AG08396 (cell line): ENCODE data around the gene GNB5.

Experiments used
- DNase-seq: peaks from one replicate; pipeline ENCODE4 v3.0.0; 2012; ENCODE audit warnings: low spot score, mixed read lengths

Gene GNB5

GRCh38 chr15:52140646-52141045, 50.5 kb downstream of the GNB5 start:
- DNase-seq, result no peak

GRCh38 chr15:52139599-52140462, 51.4 kb downstream of the GNB5 start:
- DNase-seq, result peak; percentile 79

- DNase-seq, result no peak
These were observed 53.5 kb downstream of the GNB5 start for GRCh38 chr15:52137432-52138357.

GRCh38 chr15:52136442-52136980, 54.7 kb downstream of the GNB5 start:
- DNase-seq, result no peak

GRCh38 chr15:52134502-52135144, 56.6 kb downstream of the GNB5 start:
- no peak for DNase-seq

GRCh38 chr15:52133510-52134220, 57.5 kb downstream of the GNB5 start:
- no peak for DNase-seq

- DNase-seq, result no peak
These were observed 59.1 kb downstream of the GNB5 start for GRCh38 chr15:52132066-52132465.

GRCh38 chr15:52128568-52128967, 62.6 kb downstream of the GNB5 start:
- no peak for DNase-seq

- no peak for DNase-seq
These were observed 66.8 kb downstream of the GNB5 start for GRCh38 chr15:52124270-52124880.

GRCh38 chr15:52121896-52122295, 69.3 kb downstream of the GNB5 start:
- DNase-seq, result no peak

- DNase-seq, result no peak
These were observed 70.2 kb downstream of the GNB5 start for GRCh38 chr15:52121006-52121405.

GRCh38 chr15:52120488-52120887, 70.7 kb downstream of the GNB5 start:
- no peak for DNase-seq

- DNase-seq, result no peak
These were observed 72.0 kb downstream of the GNB5 start for GRCh38 chr15:52118969-52119749.

- no peak for DNase-seq
These were observed 73.6 kb downstream of the GNB5 start for GRCh38 chr15:52117549-52117948.

GRCh38 chr15:52115598-52116427, 75.4 kb downstream of the GNB5 start:
- DNase-seq, result no peak

- no peak for DNase-seq
These were observed 76.7 kb downstream of the GNB5 start for GRCh38 chr15:52114261-52115055.

- DNase-seq, result no peak
These were observed 77.5 kb downstream of the GNB5 start for GRCh38 chr15:52113708-52114107.

GRCh38 chr15:52113235-52113634, 78.0 kb downstream of the GNB5 start:
- no peak for DNase-seq
